T-cell (primary cell): ENCODE data around the gene PRCC. TPM values are rescaled to one million over a fixed set of nuclear protein-coding genes. Genes with fewer than 3 reads are reported as not detected.
A peak's percentile ranks its signal among the peaks of the same experiment; 100 is the strongest.

ENCODE experiments used
- ATAC-seq, 4 experiments: fragments of 200-7000 bp in 3 of 4; fragments of 150-1000 bp in 1 of 4; cut with Tn5 transposase; replicated peaks in 1 of 4; 1 replicate in 3 of 4; 2 replicates in 1 of 4; pipeline ENCODE4 v1.10.0; 2021; ENCODE audit warnings: moderate library complexity in 3 of 4, mild to moderate bottlenecking in 2 of 4, moderate number of reproducible peaks in 1 of 4
- CTCF ChIA-PET, 2 donors: fragments of 300-600 bp; sonication (Branson Sonifier 250); formaldehyde crosslinking; loops; one replicate each; lab custom pipeline; 2022; ENCODE audit warnings: antibody characterized with exemption in 2 of 2; lab: Charles Lee
- POLR2A ChIA-PET, 2 donors: fragments of 300-600 bp; sonication (Branson Sonifier 250); formaldehyde crosslinking; loops; one replicate each; lab custom pipeline; 2022; ENCODE audit warnings: antibody characterized with exemption in 2 of 2; lab: Charles Lee
- DNase-seq, 35 experiments: peaks; one replicate each; pipeline versions ENCODE4 v3.0.0 to v3.0.0-alpha.2; 2013 to 2023
- H3K27ac ChIP-seq: one replicate; pipeline ENCODE4 v1.5.1; 2013; ENCODE audit warnings: low read length
- H3K27me3 ChIP-seq, 2 experiments: replicated peaks in 1 of 2; 1 replicate in 1 of 2; 2 replicates in 1 of 2; pipeline versions ENCODE4 v1.6.1 to v1.7.0; 2013; ENCODE audit warnings: low read length in 1 of 2, mixed read lengths in 1 of 2; ENCODE audit not compliant: control insufficient read depth in 2 of 2, insufficient read depth in 2 of 2; ENCODE audit errors: extremely low read depth in 1 of 2
- H3K36me3 ChIP-seq, 2 donors: 1 replicate in 1 of 2; 2 replicates in 1 of 2; pipeline versions ENCODE4 v1.6.1 to v1.7.0; 2013; ENCODE audit warnings: low read length in 1 of 2; ENCODE audit not compliant: control insufficient read depth in 2 of 2, insufficient read depth in 1 of 2; ENCODE audit errors: extremely low read depth in 1 of 2
- H3K4me1 ChIP-seq, 2 experiments: 1 replicate in 1 of 2; 2 replicates in 1 of 2; pipeline versions ENCODE4 v1.6.1 to v1.7.0; 2013; ENCODE audit warnings: low read length in 2 of 2, mixed read lengths in 1 of 2; ENCODE audit not compliant: insufficient read depth in 2 of 2, control insufficient read depth in 1 of 2; ENCODE audit errors: extremely low read depth in 1 of 2
- H3K4me3 ChIP-seq, 2 donors: 1 replicate in 1 of 2; 2 replicates in 1 of 2; pipeline versions ENCODE4 v1.5.1 to v1.7.0; 2013; ENCODE audit warnings: mild to moderate bottlenecking in 2 of 2, low read length in 1 of 2, moderate library complexity in 1 of 2; ENCODE audit not compliant: control insufficient read depth in 1 of 2; ENCODE audit errors: extremely low read depth in 1 of 2
- H3K9me3 ChIP-seq: 2 replicates; pipeline ENCODE4 v1.7.0; 2013
- H3K27ac Mint-ChIP-seq, 2 donors: one replicate each; pipeline ENCODE4 v1.8.0; 2020 to 2021; ENCODE audit warnings: mild to moderate bottlenecking in 2 of 2, mixed read lengths in 2 of 2
- H3K27me3 Mint-ChIP-seq, 2 donors: one replicate each; pipeline ENCODE4 v1.8.0; 2021 to 2022; ENCODE audit warnings: mixed read lengths in 2 of 2
- H3K36me3 Mint-ChIP-seq: one replicate; pipeline ENCODE4 v1.8.0; 2021; ENCODE audit warnings: mixed read lengths
- H3K4me1 Mint-ChIP-seq, 3 donors: one replicate each; pipeline ENCODE4 v1.8.0; 2020 to 2022; ENCODE audit warnings: mixed read lengths in 3 of 3, mild to moderate bottlenecking in 1 of 3
- H3K4me3 Mint-ChIP-seq, 3 donors: one replicate each; pipeline ENCODE4 v1.8.0; 2020 to 2022; ENCODE audit warnings: mild to moderate bottlenecking in 3 of 3, mixed read lengths in 3 of 3, moderate library complexity in 3 of 3
- H3K9me3 Mint-ChIP-seq, 3 donors: one replicate each; pipeline ENCODE4 v1.8.0; 2020 to 2022; ENCODE audit warnings: mixed read lengths in 3 of 3
- WGBS: methylation state at CpG from one replicate; pipeline ENCODE4 v1.1.5; 2013; ENCODE audit warnings: missing lambda C conversion rate; ENCODE audit not compliant: insufficient coverage; 5-methylcytosine and 5-hydroxymethylcytosine counted together
- total RNA-seq, 35 experiments: library from RNA in 6 of 35; stranded (reverse) in 6 of 35; fragments of 120-200 nt in 1 of 35; gene quantifications; one replicate each; pipeline versions ENCODE4 v1.2.1 to v1.2.4 and lab custom pipeline; 2013 to 2026

The PRCC gene
- total RNA-seq, 5 donors from 2014 or later (not counting 1 experiment from before 2014, with no cell fraction given) = 55.3 to 67.7 (median 65.4) TPM

DNA sequence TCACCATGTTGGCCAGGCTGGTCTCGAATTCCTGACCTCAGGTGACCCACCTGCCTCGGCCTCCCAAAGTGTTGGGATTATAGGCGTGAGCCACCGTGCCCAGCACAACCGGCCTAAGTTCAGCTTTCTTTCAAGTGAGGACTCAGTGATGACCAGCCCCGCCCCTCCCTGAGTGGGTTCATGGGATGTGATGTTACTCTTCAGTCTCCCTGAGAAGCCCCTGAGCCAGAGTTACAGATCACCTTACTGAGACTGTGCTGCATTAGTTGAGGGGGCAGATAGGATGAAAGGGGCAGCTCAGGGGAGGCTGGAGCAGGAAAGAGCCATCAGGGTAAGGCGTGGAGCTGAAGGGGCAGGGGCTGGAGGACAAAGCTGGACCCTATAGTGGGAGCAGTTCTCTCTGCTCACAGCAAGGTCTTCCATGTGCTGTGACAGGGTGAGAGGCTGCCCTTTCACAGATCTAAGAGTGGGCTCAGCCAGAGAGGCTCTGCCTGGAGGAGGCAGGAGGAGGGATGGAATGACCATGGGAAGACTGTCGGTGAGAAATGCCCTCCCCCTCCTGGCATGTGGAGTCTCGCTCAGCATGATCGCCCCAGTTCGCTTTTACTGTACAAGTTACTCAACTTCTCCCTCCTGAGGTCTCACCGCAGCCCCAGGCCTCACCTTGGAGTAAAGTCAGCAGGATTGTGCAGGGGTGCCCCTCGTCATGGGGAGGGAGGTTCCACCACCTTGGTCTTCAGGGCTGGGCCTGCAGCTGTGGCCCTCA lies 35.9 kb downstream of the PRCC start:
- ChIA-PET CTCF (interaction anchor here (0.6 to 1.0 kb wide), 3 partner anchors 10 to 56 kb away, joined by 3 read pairs; no protein-coding TSS in a partner anchor), POLR2A (no interaction called here)
- Histone ChIP-seq H3K36me3 (peaks cover 8 to 41% of the 10 kb centered on the region in 2 donors), H3K27me3 (no peaks in the 10 kb centered on the region), H3K27ac (no peak overlapping the region), H3K4me1 (peaks cover 0 to 25% of the 10 kb centered on the region in 2 experiments), H3K9me3 (no peaks in the 10 kb centered on the region), H3K4me3 (no peak overlapping the region)
- DNase-seq (no peak), ATAC-seq (no peak)
- Mint-ChIP-seq H3K27ac (peak overlapping the region; percentile 42 to 43), H3K27me3 (no peaks in the 10 kb centered on the region), H3K9me3 (no peaks in the 10 kb centered on the region), H3K36me3 (peaks cover 23% of the 10 kb centered on the region), H3K4me1 (peaks cover 22 to 41% (median 31%) of the 10 kb centered on the region in 3 donors), H3K4me3 (no peak overlapping the region)
- 82% methylated on average over 7 of the region's 13 CpGs for WGBS

DNA sequence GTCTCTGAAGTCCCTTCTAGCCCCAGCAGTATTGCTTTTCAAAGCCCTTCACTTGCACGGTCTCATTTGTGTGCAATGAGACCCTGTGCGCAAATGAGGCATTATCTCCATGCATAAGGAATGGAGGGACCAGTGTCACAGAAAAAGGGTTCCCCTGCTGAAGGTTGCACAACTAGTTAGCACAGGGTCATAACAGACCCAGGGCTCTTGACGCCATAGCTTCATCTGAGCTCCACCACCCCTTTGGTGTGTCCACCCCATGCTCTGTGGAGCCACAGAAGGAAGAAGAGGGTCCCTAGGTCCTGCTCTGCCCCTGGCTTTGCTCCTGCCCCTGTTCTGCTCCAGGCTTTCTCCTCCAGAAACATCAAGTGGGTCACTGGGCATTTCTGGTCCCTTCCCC lies 36.7 kb downstream of the PRCC start:
- CTCF ChIA-PET = no interaction called here

DNA sequence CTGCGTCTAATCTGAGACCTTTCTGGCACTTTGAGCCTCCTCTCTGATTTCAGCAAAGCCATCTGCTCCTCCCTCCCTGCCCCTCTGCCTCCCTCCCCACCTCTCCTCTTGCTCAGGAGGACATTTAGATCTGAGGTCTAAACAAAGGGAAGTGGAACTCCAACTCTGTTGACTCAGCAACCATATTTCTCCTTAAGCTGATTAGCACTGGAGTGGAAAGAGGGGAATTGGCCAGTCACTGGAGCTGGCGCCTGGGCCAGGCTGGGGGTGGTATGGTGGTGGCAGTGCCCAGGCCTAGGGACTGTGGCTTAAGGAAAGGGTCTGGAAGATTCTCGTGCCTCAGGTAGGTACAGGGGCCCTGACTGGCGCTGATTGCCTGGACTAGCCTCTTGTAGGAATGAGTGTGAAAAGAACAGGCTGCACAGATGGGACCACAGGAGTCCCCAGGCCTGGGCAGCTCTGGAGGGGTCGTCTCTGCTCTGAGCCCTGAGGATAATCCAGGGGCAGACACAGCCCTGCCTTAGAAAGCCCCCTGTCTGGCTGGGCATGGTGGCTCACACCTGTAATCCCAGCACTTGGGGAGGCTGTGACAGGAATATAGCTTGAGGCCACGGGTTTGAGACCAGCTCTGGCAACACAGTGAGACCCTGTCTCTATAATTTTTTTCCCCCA lies 37.4 kb downstream of the PRCC start:
- H3K27ac Mint-ChIP-seq = peak overlapping the region; percentile 54 to 68
- Histone ChIP-seq H3K27me3 (no peaks in the 10 kb centered on the region), H3K36me3 (peaks cover 6 to 40% of the 10 kb centered on the region in 2 donors), H3K4me3 (no peak overlapping the region), H3K9me3 (no peaks in the 10 kb centered on the region), H3K4me1 (peaks cover 0 to 38% of the 10 kb centered on the region in 2 experiments), H3K27ac (no peak overlapping the region)
- H3K4me1 Mint-ChIP-seq = peaks cover 25 to 51% (median 39%) of the 10 kb centered on the region in 3 donors
- no peaks in the 10 kb centered on the region for H3K9me3 Mint-ChIP-seq
- ATAC-seq = peak in 1 of 4 experiments; percentile 11
- H3K36me3 Mint-ChIP-seq = peaks cover 29% of the 10 kb centered on the region
- ChIA-PET POLR2A (interaction anchor here in 1 of 2 donors (0.6 kb wide), 2 partner anchors 30 to 1469 kb away, joined by 3 to 5 read pairs; no protein-coding TSS in a partner anchor), CTCF (no interaction called here)
- WGBS = 75% methylated on average over 5 of the region's 6 CpGs
- H3K4me3 Mint-ChIP-seq = no peak overlapping the region
- no peak for DNase-seq
- no peaks in the 10 kb centered on the region for H3K27me3 Mint-ChIP-seq

More for the DNA sequence above, 36.7 kb downstream of the PRCC start:
- WGBS = 95% methylated on average over 3 of the region's 3 CpGs
- Mint-ChIP-seq H3K36me3 (peaks cover 28% of the 10 kb centered on the region), H3K9me3 (no peaks in the 10 kb centered on the region), H3K4me1 (peaks cover 25 to 47% (median 37%) of the 10 kb centered on the region in 3 donors), H3K4me3 (no peak overlapping the region), H3K27me3 (no peaks in the 10 kb centered on the region), H3K27ac (peak overlapping the region; percentile 54 to 68)
- peaks cover 6 to 44% of the 10 kb centered on the region in 2 donors for H3K36me3 ChIP-seq
- H3K27me3 ChIP-seq = no peaks in the 10 kb centered on the region
- ATAC-seq (peak in 1 of 4 experiments; percentile 9), DNase-seq (no peak)
- POLR2A ChIA-PET = no interaction called here
- no peak overlapping the region for H3K27ac ChIP-seq
- H3K4me3 ChIP-seq = no peak overlapping the region
- peaks cover 0 to 33% of the 10 kb centered on the region in 2 experiments for H3K4me1 ChIP-seq
- H3K9me3 ChIP-seq = no peaks in the 10 kb centered on the region

DNA sequence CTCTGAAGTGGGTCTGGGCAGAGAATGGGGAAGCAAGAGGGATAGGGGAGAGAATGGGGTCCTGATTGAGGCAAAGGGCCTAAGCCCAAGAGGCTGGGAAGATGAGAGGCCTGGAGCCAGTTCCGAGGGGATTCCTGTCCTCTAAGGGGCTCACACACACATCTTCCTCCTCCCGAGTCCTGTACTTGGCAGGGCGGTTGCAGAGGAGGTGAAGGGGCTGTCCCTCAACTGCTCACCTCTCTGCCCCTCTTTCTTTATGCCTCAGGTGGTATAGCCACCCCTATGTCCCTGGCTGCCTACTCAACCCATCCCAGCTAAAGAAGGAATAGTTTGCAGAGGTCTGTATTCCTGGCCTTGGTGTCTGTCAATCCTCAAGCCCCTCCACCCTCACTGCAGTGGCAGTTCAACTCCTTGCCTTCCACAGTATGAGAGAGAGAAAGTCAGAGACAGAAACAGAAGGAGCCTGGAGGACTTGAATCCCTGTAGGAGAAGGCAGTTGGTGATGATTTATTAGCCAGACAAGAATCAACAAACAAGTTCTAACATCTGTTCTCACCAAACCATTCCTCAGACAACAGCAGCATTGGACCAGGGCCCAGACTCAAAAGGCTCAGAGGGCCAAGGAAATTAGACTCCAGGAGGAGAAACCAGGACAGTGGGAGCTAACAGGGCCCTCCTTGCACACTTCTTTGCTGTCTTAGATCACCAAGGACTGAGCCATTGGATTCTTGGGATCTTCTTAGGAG lies 38.6 kb downstream of the PRCC start:
- H3K36me3 Mint-ChIP-seq = peaks cover 23% of the 10 kb centered on the region
- ATAC-seq (no peak), DNase-seq (no peak)
- H3K4me1 Mint-ChIP-seq = peaks cover 25 to 46% (median 35%) of the 10 kb centered on the region in 3 donors
- H3K9me3 ChIP-seq = no peaks in the 10 kb centered on the region
- WGBS = no CpG with 5 or more reads among the region's 3 CpGs
- H3K4me3 ChIP-seq = no peak overlapping the region
- H3K27me3 ChIP-seq = no peaks in the 10 kb centered on the region
- ChIA-PET POLR2A (no interaction called here), CTCF (no interaction called here)
- no peak overlapping the region for H3K4me3 Mint-ChIP-seq
- no peaks in the 10 kb centered on the region for H3K9me3 Mint-ChIP-seq
- no peaks in the 10 kb centered on the region for H3K27me3 Mint-ChIP-seq
- H3K36me3 ChIP-seq = peaks cover 7 to 36% of the 10 kb centered on the region in 2 donors
- peak overlapping the region; percentile 65 to 74 for H3K27ac Mint-ChIP-seq
- H3K27ac ChIP-seq = no peak overlapping the region
- peaks cover 0 to 39% of the 10 kb centered on the region in 2 experiments for H3K4me1 ChIP-seq

DNA sequence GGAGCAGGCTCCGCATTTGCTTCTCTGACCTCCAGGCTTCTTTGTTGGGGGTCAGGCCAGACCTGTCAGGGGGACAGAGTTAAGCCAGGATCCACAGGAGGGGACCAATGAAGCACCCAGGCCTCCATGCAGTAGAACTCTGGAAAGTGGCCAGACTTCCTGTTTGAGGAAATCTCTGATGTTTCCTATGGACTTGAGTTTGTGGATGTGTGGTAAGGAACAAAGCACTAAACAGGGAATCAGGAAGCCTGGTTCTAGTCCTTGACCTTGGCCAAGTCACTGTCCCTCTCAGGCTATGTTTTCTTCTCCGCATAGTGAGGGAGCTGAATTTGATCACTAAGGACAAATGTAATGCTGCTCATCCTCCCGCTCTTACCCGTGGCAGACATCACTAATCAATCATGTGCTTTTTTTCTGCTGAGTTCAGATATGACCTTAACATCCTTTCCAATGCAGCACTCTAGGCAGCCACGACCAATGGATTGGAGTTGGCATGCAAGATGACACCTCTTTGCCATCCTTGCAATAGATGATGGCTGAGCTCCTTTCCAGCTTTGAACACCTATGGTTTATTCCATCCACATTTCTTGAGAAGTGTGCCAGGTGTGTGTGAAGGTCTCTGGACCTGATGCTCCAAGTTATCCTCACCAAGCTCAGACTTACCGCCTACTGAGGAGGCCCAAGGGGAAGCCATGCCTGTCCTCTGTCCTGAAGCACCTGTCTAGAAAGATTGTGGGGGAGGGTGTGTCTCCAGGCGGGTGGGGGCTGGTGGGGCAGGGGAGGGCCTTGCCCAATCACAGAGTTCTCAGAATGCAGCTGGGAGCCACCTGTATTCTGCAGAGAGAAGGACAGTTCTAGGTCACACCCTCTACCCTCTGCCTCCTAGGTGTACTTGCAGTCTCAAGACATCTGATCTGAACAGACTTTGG lies 39.4 kb downstream of the PRCC start:
- H3K9me3 Mint-ChIP-seq = no peaks in the 10 kb centered on the region
- no peaks in the 10 kb centered on the region for H3K9me3 ChIP-seq
- H3K27me3 Mint-ChIP-seq = no peaks in the 10 kb centered on the region
- ATAC-seq (peak in 1 of 4 experiments; percentile 9), DNase-seq (no peak)
- POLR2A ChIA-PET = no interaction called here
- peak overlapping the region; percentile 75 to 81 for H3K27ac Mint-ChIP-seq
- no peak overlapping the region for H3K4me3 Mint-ChIP-seq
- CTCF ChIA-PET = interaction anchor here in 1 of 2 donors (1.2 kb wide), 2 partner anchors 10 to 32 kb away, joined by 3 to 4 read pairs; no protein-coding TSS in a partner anchor
- H3K4me1 ChIP-seq = peaks cover 0 to 41% of the 10 kb centered on the region in 2 experiments
- peaks cover 28 to 46% (median 36%) of the 10 kb centered on the region in 3 donors for H3K4me1 Mint-ChIP-seq
- no peaks in the 10 kb centered on the region for H3K27me3 ChIP-seq
- H3K27ac ChIP-seq = peak overlapping the region; percentile 56
- H3K4me3 ChIP-seq = no peak overlapping the region
- peaks cover 12 to 41% of the 10 kb centered on the region in 2 donors for H3K36me3 ChIP-seq
- H3K36me3 Mint-ChIP-seq = peaks cover 32% of the 10 kb centered on the region
- WGBS = 93% methylated on average over 5 of the region's 7 CpGs
